Spleen (tissue), 7 donors: ENCODE results near the gene CREB1.

ENCODE experiments used
- CTCF ChIP-seq, 11 experiments: fragments of 200-600 bp in 7 of 11; fragments of 450-650 bp in 4 of 11; sonication (generic) in 4 of 11; IDR thresholded peaks in 8 of 11; conservative IDR thresholded peaks in 3 of 11; 1 replicate in 7 of 11; 2 replicates in 4 of 11; pipeline versions ENCODE4 v1.4.0 to v1.8.0; 2016 to 2021; ENCODE audit warnings: antibody characterized with exemption in 11 of 11, inconsistent platforms in 4 of 11, mild to moderate bottlenecking in 1 of 11
- POLR2A ChIP-seq, 3 donors: fragments of 450-650 bp; IDR thresholded peaks; one replicate each; pipeline ENCODE4 v1.5.1; 2017; ENCODE audit warnings: antibody characterized with exemption in 3 of 3, mild to moderate bottlenecking in 1 of 3
- POLR2AphosphoS5 ChIP-seq, 3 donors: sonication (generic); formaldehyde crosslinking; IDR thresholded peaks; one replicate each; pipeline ENCODE4 v1.5.1; 2017; ENCODE audit warnings: antibody characterized with exemption in 3 of 3
- donor health status: DM: no; HTN: no; CAD: no; lungs with moderate emphysema.
- donor health status: DM: no; HTN: no; CAD: no.
- donor health status: DM: no; HTN: no; CAD: no.

- TF ChIP-seq CTCF (IDR thresholded peaks at IDR 0.05 in 8 of 11, conservative IDR thresholded peaks at IDR 0.05 in 3 of 11) (no peak), POLR2AphosphoS5 (IDR thresholded peaks at IDR 0.05) (no peak), POLR2A (IDR thresholded peaks at IDR 0.05) (no peak)
These were observed 47.8 kb upstream of the CREB1 start for GRCh38 chr2:207481924-207482323.
